Endothelial cell of umbilical vein (primary cell): Measurements from ENCODE around the gene EXD3.

ENCODE experiments used
- EZH2 ChIP-seq: IDR thresholded peaks from 2 replicates; pipeline ENCODE4 v1.6.1; 2012; ENCODE audit warnings: borderline replicate concordance, low read depth, mild to moderate bottlenecking, moderate library complexity, low read length, inconsistent platforms; ENCODE audit not compliant: severe bottlenecking
- FOS ChIP-seq: IDR thresholded peaks from 2 replicates; pipeline ENCODE4 v1.6.1; 2011; ENCODE audit warnings: mild to moderate bottlenecking, low read length, moderate library complexity, borderline replicate concordance; ENCODE audit not compliant: insufficient read depth
- GATA2 ChIP-seq: IDR thresholded peaks from 2 replicates; pipeline ENCODE4 v1.7.0; 2011; ENCODE audit warnings: low read depth, mild to moderate bottlenecking, moderate library complexity, mixed read lengths, low read length; ENCODE audit not compliant: insufficient read length, insufficient read depth
- JUN ChIP-seq: IDR thresholded peaks from 2 replicates; pipeline ENCODE4 v1.6.1; 2011; ENCODE audit warnings: borderline replicate concordance, low read depth; ENCODE audit not compliant: insufficient read length, insufficient read depth
- MYC ChIP-seq: IDR thresholded peaks from one replicate; pipeline ENCODE4 v1.6.1; 2011; ENCODE audit warnings: mild to moderate bottlenecking, low read depth, low read length
- POLR2A ChIP-seq: IDR thresholded peaks from 2 replicates; pipeline ENCODE4 v1.6.1; 2012; ENCODE audit warnings: low read depth, mild to moderate bottlenecking, control low read depth, low read length
- POLR2AphosphoS5 ChIP-seq: IDR thresholded peaks from 2 replicates; pipeline ENCODE4 v1.6.1; 2012; ENCODE audit warnings: low read depth, mild to moderate bottlenecking, control low read depth, low read length, moderate library complexity; ENCODE audit not compliant: insufficient read depth
- TF ChIP-seq, protein P1 (sequence below): IDR thresholded peaks from 2 replicates; pipeline ENCODE4 v1.6.1; 2011; ENCODE audit not compliant: insufficient read depth, insufficient read length
- TF ChIP-seq, protein P2 (sequence below), 2 donors: IDR thresholded peaks; 1 replicate in 1 of 2; 2 replicates in 1 of 2; pipeline ENCODE4 v1.5.1; 2011; ENCODE audit warnings: low read length in 2 of 2, mild to moderate bottlenecking in 2 of 2, moderate library complexity in 2 of 2, control low read depth in 1 of 2, inconsistent platforms in 1 of 2, low read depth in 1 of 2; ENCODE audit not compliant: insufficient read depth in 1 of 2; ENCODE audit errors: extremely low read depth in 1 of 2

- TF ChIP-seq, protein P1, sequence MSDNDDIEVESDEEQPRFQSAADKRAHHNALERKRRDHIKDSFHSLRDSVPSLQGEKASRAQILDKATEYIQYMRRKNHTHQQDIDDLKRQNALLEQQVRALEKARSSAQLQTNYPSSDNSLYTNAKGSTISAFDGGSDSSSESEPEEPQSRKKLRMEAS, result no peak
- TF ChIP-seq POLR2A (no peak), POLR2AphosphoS5 (no peak), MYC (no peak), EZH2 (no peak), GATA2 (no peak), JUN (no peak), FOS (no peak)
- TF ChIP-seq, protein P2, sequence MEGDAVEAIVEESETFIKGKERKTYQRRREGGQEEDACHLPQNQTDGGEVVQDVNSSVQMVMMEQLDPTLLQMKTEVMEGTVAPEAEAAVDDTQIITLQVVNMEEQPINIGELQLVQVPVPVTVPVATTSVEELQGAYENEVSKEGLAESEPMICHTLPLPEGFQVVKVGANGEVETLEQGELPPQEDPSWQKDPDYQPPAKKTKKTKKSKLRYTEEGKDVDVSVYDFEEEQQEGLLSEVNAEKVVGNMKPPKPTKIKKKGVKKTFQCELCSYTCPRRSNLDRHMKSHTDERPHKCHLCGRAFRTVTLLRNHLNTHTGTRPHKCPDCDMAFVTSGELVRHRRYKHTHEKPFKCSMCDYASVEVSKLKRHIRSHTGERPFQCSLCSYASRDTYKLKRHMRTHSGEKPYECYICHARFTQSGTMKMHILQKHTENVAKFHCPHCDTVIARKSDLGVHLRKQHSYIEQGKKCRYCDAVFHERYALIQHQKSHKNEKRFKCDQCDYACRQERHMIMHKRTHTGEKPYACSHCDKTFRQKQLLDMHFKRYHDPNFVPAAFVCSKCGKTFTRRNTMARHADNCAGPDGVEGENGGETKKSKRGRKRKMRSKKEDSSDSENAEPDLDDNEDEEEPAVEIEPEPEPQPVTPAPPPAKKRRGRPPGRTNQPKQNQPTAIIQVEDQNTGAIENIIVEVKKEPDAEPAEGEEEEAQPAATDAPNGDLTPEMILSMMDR (IDR thresholded peaks at IDR 0.05; ENCODE audit: extremely low read depth in 1 of 2, insufficient read depth in 1 of 2, low read depth in 1 of 2, low read length in 2 of 2), result no peak
Measured at GRCh38 chr9:137270929-137271695, 151.8 kb downstream of the EXD3 start.
